Transverse colon (tissue), 4 donors: ENCODE measurements around the gene AQP7. TPM values are rescaled to one million over a fixed set of nuclear protein-coding genes. Genes with fewer than 3 reads are reported as not detected.
"Not testable (repeated sequence)": the region's sequence is repeated elsewhere in the genome, so short reads cannot be mapped to it uniquely, and the experiment has no call there.

Experiments
- DNase-seq: peaks from one replicate; pipeline ENCODE4 v3.0.0-alpha.2; 2019
- H3K27ac ChIP-seq, 4 donors: fragments of 200-600 bp; sonication (generic); 2 replicates each; pipeline ENCODE4 v1.5.1; 2016 to 2018; ENCODE audit warnings: inconsistent platforms in 4 of 4
- H3K27me3 ChIP-seq: fragments of 200-600 bp; sonication (generic); 2 replicates; pipeline ENCODE4 v1.5.1; 2017; ENCODE audit warnings: inconsistent platforms
- H3K36me3 ChIP-seq, 4 donors: fragments of 200-600 bp; sonication (generic); 2 replicates each; pipeline ENCODE4 v1.5.1; 2017 to 2019; ENCODE audit warnings: inconsistent platforms in 4 of 4
- H3K4me1 ChIP-seq, 4 donors: fragments of 200-600 bp; sonication (generic); 2 replicates each; pipeline ENCODE4 v1.5.1; 2017 to 2020; ENCODE audit warnings: inconsistent platforms in 4 of 4
- H3K4me3 ChIP-seq, 4 donors: fragments of 200-600 bp; sonication (generic); 1 replicate in 1 of 4; 2 replicates in 3 of 4; pipeline versions ENCODE4 v1.5.1 to v1.6.1; 2017 to 2019; ENCODE audit warnings: inconsistent platforms in 4 of 4
- H3K9me3 ChIP-seq, 2 donors: fragments of 200-600 bp; sonication (generic); 2 replicates each; pipeline ENCODE4 v1.5.1; 2017 to 2019; ENCODE audit warnings: inconsistent platforms in 2 of 2
- CTCF ChIP-seq, 5 experiments: fragments of 200-600 bp in 3 of 5; fragments of 450-650 bp in 2 of 5; sonication (generic) in 3 of 5; IDR thresholded peaks; 1 replicate in 2 of 5; 2 replicates in 3 of 5; pipeline ENCODE4 v1.5.1; 2016 to 2017; ENCODE audit warnings: antibody characterized with exemption in 5 of 5, inconsistent platforms in 3 of 5, mild to moderate bottlenecking in 2 of 5, moderate library complexity in 1 of 5
- EP300 ChIP-seq: sonication (generic); formaldehyde crosslinking; IDR thresholded peaks from one replicate; pipeline ENCODE4 v1.6.1; 2017; ENCODE audit warnings: antibody characterized with exemption, low read depth
- POLR2A ChIP-seq: fragments of 450-650 bp; IDR thresholded peaks from one replicate; pipeline ENCODE4 v1.6.1; 2016; ENCODE audit warnings: antibody characterized with exemption, mild to moderate bottlenecking, moderate library complexity
- POLR2AphosphoS5 ChIP-seq, 3 donors: sonication (generic); formaldehyde crosslinking; IDR thresholded peaks; one replicate each; pipeline ENCODE4 v1.6.1; 2016; ENCODE audit warnings: antibody characterized with exemption in 3 of 3
- WGBS, 2 donors: methylation state at CpG; one replicate each; pipeline ENCODE4 v1.1.5; 2018; ENCODE audit warnings: low coverage in 1 of 2; 5-methylcytosine and 5-hydroxymethylcytosine counted together
- in situ Hi-C, 4 donors: fragments of 200-750 bp; cut with MboI; loops; one replicate each; pipeline versions ENCODE4 v1.15.0 to v1.15.1; 2017; ENCODE audit warnings: low sequenced_read_pairs in 3 of 4, low pct_ligation_motif_present in 1 of 4, low pct_unique_long_range_greater_than_20kb in 1 of 4
- intact Hi-C: fragments of 100-400 bp; cut with DNase I; formaldehyde crosslinking; loops from one replicate; pipeline ENCODE4 v1.15.1; 2023; ENCODE audit warnings: low total_unique reads
- total RNA-seq, 4 donors: library from RNA; depleted of rRNA; stranded (reverse); fragments of >200 nt; gene quantifications; one replicate each; pipeline ENCODE4 v1.1.0, GENCODE V29; 2016

AQP7 gene
- total RNA-seq, 4 donors from 2014 or later, result 11.9 to 207 (median 27.7) TPM

- no peak overlapping the region for H3K4me3 ChIP-seq
- no peaks in the 10 kb centered on the region for H3K27me3 ChIP-seq
- TF ChIP-seq POLR2A (no peak), CTCF (IDR thresholded peaks at IDR 0.05) (no peak), POLR2AphosphoS5 (IDR thresholded peaks at IDR 0.05) (no peak), EP300 (no peak)
- no peaks in the 10 kb centered on the region for H3K36me3 ChIP-seq
- no peaks in the 10 kb centered on the region for H3K4me1 ChIP-seq
- no peak for DNase-seq
- WGBS, 2 donors, result 38 to 70% methylated on average over 3 to 4 of the region's 4 CpGs
- no peak overlapping the region for H3K27ac ChIP-seq
- no peaks in the 10 kb centered on the region for H3K9me3 ChIP-seq
- intact Hi-C loops (no loop called here), in situ Hi-C loops (no loop called here)
Measured at GRCh38 chr9:33425128-33425533, 22.8 kb upstream of the AQP7 start.

- H3K27me3 ChIP-seq, H3K27ac ChIP-seq, H3K4me1 ChIP-seq, H3K36me3 ChIP-seq, H3K9me3 ChIP-seq, intact Hi-C loops, H3K4me3 ChIP-seq, DNase-seq, in situ Hi-C loops: not testable (repeated sequence)
- 90 to 92% methylated on average over 2 to 6 of the region's 6 CpGs for WGBS, 2 donors
Measured at GRCh38 chr9:33424492-33424891, 22.1 kb upstream of the AQP7 start.

GRCh38 chr9:33424043-33424442 lies 21.7 kb upstream of the AQP7 start:
- 91% methylated on average over 3 of the region's 7 CpGs; no CpG with 5 or more reads in 1 of the 2 donors for WGBS, 2 donors
- intact Hi-C loops, in situ Hi-C loops: not testable (repeated sequence)

GRCh38 chr9:33419708-33420303 lies 17.4 kb upstream of the AQP7 start:
- TF ChIP-seq CTCF (IDR thresholded peaks at IDR 0.05), result no peak
- no peak for TF ChIP-seq POLR2AphosphoS5 (IDR thresholded peaks at IDR 0.05)
- no peak for TF ChIP-seq POLR2A
- TF ChIP-seq EP300, result no peak
- DNase-seq, result no peak
- Histone ChIP-seq H3K9me3 (no peaks in the 10 kb centered on the region), H3K27ac (no peak overlapping the region), H3K27me3 (no peaks in the 10 kb centered on the region), H3K36me3 (no peaks in the 10 kb centered on the region), H3K4me3 (no peak overlapping the region), H3K4me1 (peaks cover 7 to 30% (median 17%) of the 10 kb centered on the region in 4 donors)
- intact Hi-C loops, result loop anchor here (5.0 kb wide), 1 partner anchor 43 kb away; no protein-coding TSS in a partner anchor
- WGBS, 2 donors, result 77 to 87% methylated on average over 9 to 10 of the region's 10 CpGs
- in situ Hi-C loops, result loop anchor here in 1 of 4 donors (5.0 kb wide), 1 partner anchor 42 kb away; no protein-coding TSS in a partner anchor

More at GRCh38 chr9:33424043-33424442, 21.7 kb upstream of the AQP7 start:
- H3K9me3 ChIP-seq, H3K4me1 ChIP-seq, H3K36me3 ChIP-seq, DNase-seq, H3K4me3 ChIP-seq, H3K27me3 ChIP-seq, H3K27ac ChIP-seq: not testable (repeated sequence)

GRCh38 chr9:33418090-33418489 lies 15.7 kb upstream of the AQP7 start:
- Histone ChIP-seq H3K9me3 (no peaks in the 10 kb centered on the region), H3K4me1 (peaks cover 7 to 38% (median 21%) of the 10 kb centered on the region in 4 donors), H3K36me3 (no peaks in the 10 kb centered on the region), H3K4me3 (no peak overlapping the region), H3K27ac (peak overlapping the region in 2 of 4 donors; percentile 22 to 60), H3K27me3 (no peaks in the 10 kb centered on the region)
- in situ Hi-C loops (loop anchor here in 1 of 4 donors (5.0 kb wide), 1 partner anchor 44 kb away; no protein-coding TSS in a partner anchor), intact Hi-C loops (loop anchor here (5.0 kb wide), 1 partner anchor 41 kb away; no protein-coding TSS in a partner anchor)
- WGBS, 2 donors, result 81% methylated on average over 8 of the region's 8 CpGs; no CpG with 5 or more reads in 1 of the 2 donors
- TF ChIP-seq POLR2AphosphoS5 (IDR thresholded peaks at IDR 0.05), result no peak
- TF ChIP-seq POLR2A, result no peak
- no peak for TF ChIP-seq CTCF (IDR thresholded peaks at IDR 0.05)
- no peak for TF ChIP-seq EP300
- peak; percentile 38 for DNase-seq
